K562 (cell line): ENCODE measurements around the gene MAGED1. TPM values are rescaled to one million over a fixed set of nuclear protein-coding genes. Genes with fewer than 3 reads are reported as not detected.

Source experiments
- ATAC-seq: fragments of 200-7000 bp; cut with Tn5 transposase; 3 replicates; pipeline ENCODE4 v1.9.1; 2020; ENCODE audit warnings: moderate library complexity
- BruUV-seq: library from RNA; stranded (reverse); fragments of 400-500 nt; replicated peaks from 2 replicates; lab custom pipeline; 2021; lab: Mats Ljungman, UMichigan
- CTCF ChIA-PET: fragments of 300-600 bp; formaldehyde crosslinking; extraction: SDS; loops from one replicate; lab custom pipeline; 2021; ENCODE audit warnings: low intra/inter-chr PET ratio; lab: Yijun Ruan, JAX
- POLR2A ChIA-PET: fragments of 300-600, 350-650 bp; sonication (Branson Sonifier 250); formaldehyde crosslinking; extraction: SDS; loops from one replicate; lab custom pipeline; 2021; ENCODE audit warnings: antibody characterized with exemption, inconsistent platforms; lab: Yijun Ruan, JAX
- DNase-seq, 4 experiments: peaks; one replicate each; pipeline versions ENCODE4 v3.0.0 to v3.0.0-alpha.2; 2011 to 2018; ENCODE audit warnings: low spot score in 3 of 4, mixed read lengths in 3 of 4; ENCODE audit errors: extremely low read depth in 1 of 4
- FAIRE-seq: peaks from 2 replicates; lab custom pipeline; 2011; peaks lifted over from hg19 to GRCh38; lab: Jason Lieb, UNC
- H2AFZ ChIP-seq: 2 replicates; pipeline ENCODE4 v1.6.0; 2011; ENCODE audit warnings: low read depth, low read length, control low read depth, inconsistent platforms
- H3K27ac ChIP-seq: fragments of 200-600 bp; 3 replicates; pipeline ENCODE4 v1.8.0; 2011; ENCODE audit warnings: low read depth, mild to moderate bottlenecking, control low read depth, inconsistent platforms, low read length, moderate library complexity, mixed read lengths; ENCODE audit errors: extremely low read depth
- H3K27me3 ChIP-seq, 2 experiments: fragments of 300-600 bp in 1 of 2; 2 replicates in 1 of 2; 3 replicates in 1 of 2; pipeline versions ENCODE4 v1.6.0 to v1.8.0; 2011; ENCODE audit warnings: inconsistent platforms in 2 of 2, low read length in 2 of 2, mild to moderate bottlenecking in 1 of 2, mixed read lengths in 1 of 2, moderate library complexity in 1 of 2; ENCODE audit not compliant: control insufficient read depth in 2 of 2, insufficient read depth in 2 of 2
- H3K36me3 ChIP-seq: fragments of 300-600 bp; 3 replicates; pipeline ENCODE4 v1.8.0; 2011; ENCODE audit warnings: mild to moderate bottlenecking, low read length, inconsistent platforms; ENCODE audit not compliant: control insufficient read depth, insufficient read depth
- H3K4me1 ChIP-seq, 2 experiments: fragments of 200-600 bp in 1 of 2; replicated peaks in 1 of 2; 2 replicates in 1 of 2; 3 replicates in 1 of 2; pipeline versions ENCODE4 v1.5.1 to v1.8.0; 2011; ENCODE audit warnings: inconsistent platforms in 2 of 2, low read length in 2 of 2, mild to moderate bottlenecking in 1 of 2, mixed read lengths in 1 of 2, moderate library complexity in 1 of 2; ENCODE audit not compliant: control insufficient read depth in 2 of 2, insufficient read depth in 2 of 2
- H3K4me2 ChIP-seq: 2 replicates; pipeline ENCODE4 v1.6.1; 2011; ENCODE audit warnings: low read length, control low read depth, inconsistent platforms, mixed read lengths; ENCODE audit not compliant: insufficient read depth
- H3K4me3 ChIP-seq: fragments of 200-600 bp; sonication (generic), shearing (Covaris generic); 2 replicates; pipeline ENCODE4 v1.5.1; 2016; ENCODE audit warnings: control low read depth, inconsistent platforms
- H3K79me2 ChIP-seq: fragments of 200-600 bp; 3 replicates; pipeline ENCODE4 v1.8.0; 2011; ENCODE audit warnings: low read length, inconsistent platforms; ENCODE audit not compliant: control insufficient read depth, insufficient read depth
- H3K9ac ChIP-seq, 2 experiments: 2 replicates each; pipeline versions ENCODE4 v1.6.0 to v1.6.1; 2011; ENCODE audit warnings: low read depth in 2 of 2, low read length in 2 of 2, control low read depth in 1 of 2, inconsistent platforms in 1 of 2, mild to moderate bottlenecking in 1 of 2, mixed read lengths in 1 of 2; ENCODE audit not compliant: insufficient read depth in 1 of 2
- H3K9me1 ChIP-seq: one replicate; pipeline ENCODE4 v1.6.0; 2011; ENCODE audit warnings: inconsistent platforms, mild to moderate bottlenecking, low read length, moderate library complexity; ENCODE audit not compliant: control insufficient read depth, insufficient read depth
- H3K9me3 ChIP-seq: replicated peaks from 2 replicates; pipeline ENCODE4 v1.5.1; 2011; ENCODE audit warnings: low read depth, low read length, inconsistent platforms; ENCODE audit not compliant: control insufficient read depth, insufficient read depth
- H4K20me1 ChIP-seq: replicated peaks from 2 replicates; pipeline ENCODE4 v1.6.1; 2011; ENCODE audit warnings: low read length, inconsistent platforms, mixed read lengths; ENCODE audit not compliant: control insufficient read depth, insufficient read depth
- BRD9 ChIP-seq: fragments of 450-650 bp; IDR thresholded peaks from 2 replicates; pipeline ENCODE4 v1.6.1; 2018; ENCODE audit warnings: low read depth; ENCODE audit not compliant: partially characterized antibody
- CTBP1 ChIP-seq: fragments of 450-650 bp; IDR thresholded peaks from 2 replicates; pipeline ENCODE4 v1.6.1; 2016; ENCODE audit warnings: borderline replicate concordance
- MEF2D ChIP-seq: conservative IDR thresholded peaks from 2 replicates; pipeline ENCODE4 v1.6.1; 2016; ENCODE audit warnings: low read depth, missing genetic modification characterization, missing compliant biosample characterization
- PML ChIP-seq: IDR thresholded peaks from 2 replicates; pipeline ENCODE4 v1.6.1; 2012; ENCODE audit warnings: low read length, inconsistent platforms
- TEAD4 ChIP-seq, 2 experiments: sonication (generic) in 1 of 2; formaldehyde crosslinking in 1 of 2; IDR thresholded peaks; 2 replicates each; pipeline versions ENCODE4 v1.6.1 to v1.8.0; 2012 to 2022; ENCODE audit warnings: borderline replicate concordance in 1 of 2, inconsistent platforms in 1 of 2, low read length in 1 of 2, mild to moderate bottlenecking in 1 of 2, missing genetic modification reagents in 1 of 2
- ZNF239 ChIP-seq: fragments of 250-450 bp; sonication (Bioruptor Pico); IDR thresholded peaks from 2 replicates; pipeline ENCODE4 v1.4.0; 2020; ENCODE audit warnings: mild to moderate bottlenecking
- WGBS: fragments of 100-300 bp; shearing (Covaris generic); methylation state at CpG from one replicate; pipeline ENCODE4 v1.1.6; 2016; ENCODE audit warnings: low coverage, mixed read lengths; ENCODE audit not compliant: insufficient coverage; ENCODE audit errors: missing lambda C conversion rate; 5-methylcytosine and 5-hydroxymethylcytosine counted together
- in situ Hi-C: fragments of 300-500 bp; cut with MboI; formaldehyde crosslinking; loops from 4 replicates; pipeline ENCODE4 v1.15.0; 2018; ENCODE audit warnings: inconsistent platforms, mixed read lengths
- intact Hi-C: fragments of 100-400 bp; cut with micrococcal nuclease; formaldehyde crosslinking; loops from 2 replicates; pipeline ENCODE4 v1.14.2; 2022
- polyA plus RNA-seq, 8 experiments: library from polyadenylated mRNA; depleted of rRNA in 4 of 8; stranded (reverse) in 5 of 8; unstranded in 3 of 8; fragments of >200 nt; fragmentation: Nextera tagmentation in 2 of 8; fragmentation: Illumina TruSeq in 1 of 8; extraction: Ambion mirVana in 2 of 8; extraction: Trizol in 1 of 8; gene quantifications; 2 replicates each; pipeline versions ENCODE4 v1.2.1 to v1.2.3, GENCODE V29; 2011 to 2014; ENCODE audit warnings: inconsistent platforms in 1 of 8, missing spikeins in 1 of 8
- total RNA-seq, 7 experiments: library from RNA; depleted of rRNA in 6 of 7; stranded (reverse); fragments of >200 nt in 6 of 7; fragmentation: Illumina TruSeq in 2 of 7; extraction: Trizol in 2 of 7; gene quantifications; 2 replicates each; pipeline versions ENCODE4 v1.2.1 to v1.2.3, GENCODE V29; 2011 to 2021; ENCODE audit warnings: low replicate concordance in 1 of 7
- TF ChIP-seq, protein P1 (sequence below): fragments of 200-400 bp; formaldehyde crosslinking; IDR thresholded peaks from 2 replicates; pipeline ENCODE4 v1.6.1; 2017; ENCODE audit warnings: mild to moderate bottlenecking, low read depth, low read length, moderate library complexity

The MAGED1 gene
- total and polyA plus RNA-seq, 9 of the 15 experiments (the other 6 are each of a cell fraction or from before 2014, with no cell fraction given): 5.7 to 41.2 (median 12.7) TPM

DNA sequence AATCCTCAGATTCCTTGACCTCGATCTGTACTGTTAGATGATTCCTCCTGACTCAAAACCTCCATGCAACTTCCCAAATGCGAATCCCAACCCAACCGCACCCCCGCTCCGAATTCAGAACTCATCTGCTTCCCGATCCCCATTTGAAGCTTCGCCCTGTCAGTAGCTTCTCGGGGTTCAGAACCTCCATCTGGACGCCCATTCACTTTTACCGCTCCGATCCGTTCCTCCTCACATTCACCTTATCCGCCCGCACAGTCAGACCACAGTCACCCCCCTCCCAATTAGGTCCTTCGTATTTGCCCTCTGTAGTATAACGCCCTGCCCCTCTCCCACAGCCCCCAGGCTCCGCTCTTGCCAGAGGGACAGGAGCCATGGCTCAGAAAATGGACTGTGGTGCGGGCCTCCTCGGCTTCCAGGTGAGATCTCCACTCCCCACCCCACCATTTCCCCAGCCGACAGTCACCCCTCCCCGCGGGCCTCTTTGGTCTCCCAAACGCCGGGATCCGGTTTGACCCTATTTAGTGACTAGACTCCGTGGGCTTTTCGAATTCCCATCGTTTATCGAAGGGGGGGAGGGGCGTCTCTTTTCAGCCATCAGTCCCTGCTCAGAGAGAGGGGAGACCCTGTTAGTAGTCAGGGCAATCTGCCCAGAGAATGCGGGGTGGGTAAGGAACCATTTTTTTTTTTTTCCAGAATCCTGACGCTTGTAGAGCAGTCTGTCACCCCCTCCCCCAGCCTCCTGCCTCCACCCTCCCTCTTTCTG lies 691 bp downstream of the MAGED1 start:
- H3K36me3 ChIP-seq: no peaks in the 10 kb centered on the region
- DNase-seq (no peak), FAIRE-seq (no peak), ATAC-seq (no peak)
- H3K4me3 ChIP-seq: no peak overlapping the region
- ChIA-PET POLR2A (no interaction called here), CTCF (no interaction called here)
- H2AFZ ChIP-seq: no peak overlapping the region
- no peak overlapping the region for H3K9ac ChIP-seq
- no peak overlapping the region for H3K4me2 ChIP-seq
- no peaks in the 10 kb centered on the region for H3K9me3 ChIP-seq
- H3K4me1 ChIP-seq: no peaks in the 10 kb centered on the region
- H3K79me2 ChIP-seq: no peaks in the 10 kb centered on the region
- no peaks in the 10 kb centered on the region for H3K27me3 ChIP-seq
- no peaks in the 10 kb centered on the region for H4K20me1 ChIP-seq
- no TSS peak for BruUV-seq
- no peaks in the 10 kb centered on the region for H3K9me1 ChIP-seq
- 56% methylated on average over 14 of the region's 32 CpGs for WGBS
- no peak for TF ChIP-seq ZNF239 (CRISPR knock-in tag)
- H3K27ac ChIP-seq: no peak overlapping the region
- intact Hi-C loops (no loop called here), in situ Hi-C loops (no loop called here)

DNA sequence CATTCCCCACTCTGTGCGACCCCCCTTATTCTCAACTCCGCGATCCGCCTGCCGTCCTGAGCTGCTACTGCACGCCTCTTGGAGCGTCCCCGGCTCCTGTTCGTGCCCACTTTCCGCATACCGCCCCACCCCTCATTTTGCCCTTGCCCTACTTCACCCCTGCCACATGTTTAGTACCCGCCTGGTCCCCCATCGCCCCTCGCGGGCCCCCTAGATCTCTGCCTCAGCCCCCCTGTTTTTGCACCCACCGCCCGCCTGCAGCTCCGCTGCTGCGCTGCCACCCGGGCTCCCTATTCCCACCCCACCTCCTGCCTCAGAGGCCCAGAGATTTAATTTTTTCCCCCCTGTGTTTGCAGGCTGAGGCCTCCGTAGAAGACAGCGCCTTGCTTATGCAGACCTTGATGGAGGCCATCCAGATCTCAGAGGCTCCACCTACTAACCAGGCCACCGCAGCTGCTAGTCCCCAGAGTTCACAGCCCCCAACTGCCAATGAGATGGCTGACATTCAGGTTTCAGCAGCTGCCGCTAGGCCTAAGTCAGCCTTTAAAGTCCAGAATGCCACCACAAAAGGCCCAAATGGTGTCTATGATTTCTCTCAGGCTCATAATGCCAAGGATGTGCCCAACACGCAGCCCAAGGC lies 1.4 kb downstream of the MAGED1 start:
- no peak for ATAC-seq
- DNase-seq: no peak
- Histone ChIP-seq H3K79me2 (no peaks in the 10 kb centered on the region), H3K4me1 (no peaks in the 10 kb centered on the region), H3K4me3 (no peak overlapping the region), H3K9me3 (no peaks in the 10 kb centered on the region), H3K36me3 (no peaks in the 10 kb centered on the region), H3K4me2 (no peak overlapping the region), H3K9me1 (no peaks in the 10 kb centered on the region), H3K27me3 (no peaks in the 10 kb centered on the region), H4K20me1 (no peaks in the 10 kb centered on the region), H3K9ac (no peak overlapping the region), H3K27ac (no peak overlapping the region), H2AFZ (no peak overlapping the region)
- 58% methylated on average over 3 of the region's 25 CpGs for WGBS
- POLR2A ChIA-PET: no interaction called here
- in situ Hi-C loops (no loop called here), intact Hi-C loops (no loop called here)
- CTCF ChIA-PET: no interaction called here
- FAIRE-seq: no peak
- no TSS peak for BruUV-seq
- TF ChIP-seq PML (no peak), MEF2D (tag) (no peak), BRD9 (no peak), TEAD4 (IDR thresholded peaks at IDR 0.05; ENCODE audit: low read length) (no peak), TEAD4 (CRISPR knock-in tag; IDR thresholded peaks at IDR 0.05; ENCODE audit: borderline replicate concordance) (no peak), CTBP1 (no peak)
- TF ChIP-seq, protein P1, sequence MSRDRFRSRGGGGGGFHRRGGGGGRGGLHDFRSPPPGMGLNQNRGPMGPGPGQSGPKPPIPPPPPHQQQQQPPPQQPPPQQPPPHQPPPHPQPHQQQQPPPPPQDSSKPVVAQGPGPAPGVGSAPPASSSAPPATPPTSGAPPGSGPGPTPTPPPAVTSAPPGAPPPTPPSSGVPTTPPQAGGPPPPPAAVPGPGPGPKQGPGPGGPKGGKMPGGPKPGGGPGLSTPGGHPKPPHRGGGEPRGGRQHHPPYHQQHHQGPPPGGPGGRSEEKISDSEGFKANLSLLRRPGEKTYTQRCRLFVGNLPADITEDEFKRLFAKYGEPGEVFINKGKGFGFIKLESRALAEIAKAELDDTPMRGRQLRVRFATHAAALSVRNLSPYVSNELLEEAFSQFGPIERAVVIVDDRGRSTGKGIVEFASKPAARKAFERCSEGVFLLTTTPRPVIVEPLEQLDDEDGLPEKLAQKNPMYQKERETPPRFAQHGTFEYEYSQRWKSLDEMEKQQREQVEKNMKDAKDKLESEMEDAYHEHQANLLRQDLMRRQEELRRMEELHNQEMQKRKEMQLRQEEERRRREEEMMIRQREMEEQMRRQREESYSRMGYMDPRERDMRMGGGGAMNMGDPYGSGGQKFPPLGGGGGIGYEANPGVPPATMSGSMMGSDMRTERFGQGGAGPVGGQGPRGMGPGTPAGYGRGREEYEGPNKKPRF: no peak
